ENCODE measurements around the gene SALL1. TPM values are rescaled to one million over a fixed set of nuclear protein-coding genes. Genes with fewer than 3 reads are reported as not detected.

SALL1 gene
- total and polyA plus RNA-seq, 4 experiments from 2014 or later: not detected

GRCh38 chr16:51146256-51146924, 4.7 kb downstream of the SALL1 start:
- no peak overlapping the region for H3K27ac Mint-ChIP-seq
- POLR2A ChIA-PET (ENCODE audit: partially characterized antibody): no interaction called here

GRCh38 chr16:51144203-51144602, 6.9 kb downstream of the SALL1 start:
- ChIA-PET CTCF (ENCODE audit: partially characterized antibody) (no interaction called here), POLR2A (ENCODE audit: partially characterized antibody) (no interaction called here)
- no peak overlapping the region for H3K4me3 Mint-ChIP-seq
- peaks cover 0 to 10% (median 0%) of the 10 kb centered on the region in 8 donors for H3K9me3 Mint-ChIP-seq
- no peak for DNase-seq
- Histone ChIP-seq H3K9me3 (ENCODE audit: control insufficient read depth in 1 of 2, low read length in 2 of 2) (no peaks in the 10 kb centered on the region), H3K36me3 (ENCODE audit: insufficient read depth, low read length) (no peaks in the 10 kb centered on the region), H3K4me1 (ENCODE audit: insufficient read depth, low read length) (no peaks in the 10 kb centered on the region), H3K27ac (ENCODE audit: low read depth, low read length) (no peak overlapping the region), H3K27me3 (ENCODE audit: insufficient read depth, low read length) (peaks cover 7% of the 10 kb centered on the region), H3K4me3 (ENCODE audit: low read length in 2 of 2) (no peak overlapping the region)
- H3K36me3 Mint-ChIP-seq: no peaks in the 10 kb centered on the region
- H3K27me3 Mint-ChIP-seq: peaks cover 19 to 20% of the 10 kb centered on the region in 2 donors
- H3K4me1 Mint-ChIP-seq: no peaks in the 10 kb centered on the region
- intact Hi-C loops (cut with micrococcal nuclease): no loop called here
- H3K27ac Mint-ChIP-seq: no peak overlapping the region

More at GRCh38 chr16:51146256-51146924, 4.7 kb downstream of the SALL1 start:
- no peak overlapping the region for H3K4me3 Mint-ChIP-seq
- H3K9me3 Mint-ChIP-seq: peaks cover 0 to 8% (median 0%) of the 10 kb centered on the region in 8 donors
- intact Hi-C loops (cut with micrococcal nuclease): no loop called here
- H3K27me3 Mint-ChIP-seq: peaks cover 22 to 24% of the 10 kb centered on the region in 2 donors
- H3K36me3 Mint-ChIP-seq: no peaks in the 10 kb centered on the region
- Histone ChIP-seq H3K9me3 (ENCODE audit: control insufficient read depth in 1 of 2, low read length in 2 of 2) (no peaks in the 10 kb centered on the region), H3K4me1 (ENCODE audit: insufficient read depth, low read length) (no peaks in the 10 kb centered on the region), H3K4me3 (ENCODE audit: low read length in 2 of 2) (no peak overlapping the region), H3K27me3 (ENCODE audit: insufficient read depth, low read length) (peaks cover 7% of the 10 kb centered on the region), H3K27ac (ENCODE audit: low read depth, low read length) (no peak overlapping the region), H3K36me3 (ENCODE audit: insufficient read depth, low read length) (no peaks in the 10 kb centered on the region)
- DNase-seq: no peak
- no peaks in the 10 kb centered on the region for H3K4me1 Mint-ChIP-seq
- CTCF ChIA-PET (ENCODE audit: partially characterized antibody): no interaction called here

- Histone ChIP-seq H3K9me3 (ENCODE audit: control insufficient read depth in 1 of 2, low read length in 2 of 2) (no peaks in the 10 kb centered on the region), H3K36me3 (ENCODE audit: insufficient read depth, low read length) (no peaks in the 10 kb centered on the region), H3K4me3 (ENCODE audit: low read length in 2 of 2) (no peak overlapping the region), H3K27me3 (ENCODE audit: insufficient read depth, low read length) (peaks cover 7% of the 10 kb centered on the region), H3K27ac (ENCODE audit: low read depth, low read length) (no peak overlapping the region), H3K4me1 (ENCODE audit: insufficient read depth, low read length) (no peaks in the 10 kb centered on the region)
- peaks cover 12 to 15% of the 10 kb centered on the region in 2 donors for H3K27me3 Mint-ChIP-seq
- no peak for DNase-seq
- ChIA-PET POLR2A (ENCODE audit: partially characterized antibody) (no interaction called here), CTCF (ENCODE audit: partially characterized antibody) (no interaction called here)
- H3K36me3 Mint-ChIP-seq: no peaks in the 10 kb centered on the region
- intact Hi-C loops (cut with micrococcal nuclease): no loop called here
- H3K9me3 Mint-ChIP-seq: peaks cover 0 to 5% (median 0%) of the 10 kb centered on the region in 8 donors
- H3K4me1 Mint-ChIP-seq: no peaks in the 10 kb centered on the region
- no peak overlapping the region for H3K4me3 Mint-ChIP-seq
- no peak overlapping the region for H3K27ac Mint-ChIP-seq
Observed at GRCh38 chr16:51143196-51143977, 7.7 kb downstream of the SALL1 start.

- no peaks in the 10 kb centered on the region for H3K36me3 ChIP-seq (ENCODE audit: insufficient read depth, low read length)
- H3K4me1 Mint-ChIP-seq: no peaks in the 10 kb centered on the region
- peaks cover 0 to 5% (median 0%) of the 10 kb centered on the region in 8 donors for H3K9me3 Mint-ChIP-seq
- H3K4me3 ChIP-seq (ENCODE audit: low read length in 2 of 2): no peak overlapping the region
- H3K27me3 ChIP-seq (ENCODE audit: insufficient read depth, low read length): no peaks in the 10 kb centered on the region
- no peak overlapping the region for H3K4me3 Mint-ChIP-seq
- H3K4me1 ChIP-seq (ENCODE audit: insufficient read depth, low read length): no peaks in the 10 kb centered on the region
- intact Hi-C loops (cut with micrococcal nuclease): no loop called here
- ChIA-PET CTCF (ENCODE audit: partially characterized antibody) (no interaction called here), POLR2A (ENCODE audit: partially characterized antibody) (no interaction called here)
- no peak overlapping the region for H3K27ac ChIP-seq (ENCODE audit: low read depth, low read length)
- H3K27me3 Mint-ChIP-seq: peaks cover 2 to 6% of the 10 kb centered on the region in 2 donors
- no peaks in the 10 kb centered on the region for H3K36me3 Mint-ChIP-seq
- no peak for DNase-seq
- H3K9me3 ChIP-seq (ENCODE audit: control insufficient read depth in 1 of 2, low read length in 2 of 2): no peaks in the 10 kb centered on the region
- no peak overlapping the region for H3K27ac Mint-ChIP-seq
Observed at GRCh38 chr16:51141541-51141940, 9.5 kb downstream of the SALL1 start.

GRCh38 chr16:51141106-51141505, 10.0 kb downstream of the SALL1 start:
- Mint-ChIP-seq H3K9me3 (peaks cover 0 to 5% (median 0%) of the 10 kb centered on the region in 8 donors), H3K36me3 (no peaks in the 10 kb centered on the region), H3K27me3 (peaks cover 0 to 2% of the 10 kb centered on the region in 2 donors), H3K4me1 (no peaks in the 10 kb centered on the region), H3K27ac (no peak overlapping the region), H3K4me3 (no peak overlapping the region)
- no peaks in the 10 kb centered on the region for H3K9me3 ChIP-seq (ENCODE audit: control insufficient read depth in 1 of 2, low read length in 2 of 2)
- CTCF ChIA-PET (ENCODE audit: partially characterized antibody): no interaction called here
- intact Hi-C loops (cut with micrococcal nuclease): no loop called here
- no peak overlapping the region for H3K4me3 ChIP-seq (ENCODE audit: low read length in 2 of 2)
- H3K27ac ChIP-seq (ENCODE audit: low read depth, low read length): no peak overlapping the region
- no peak for DNase-seq
- no peaks in the 10 kb centered on the region for H3K27me3 ChIP-seq (ENCODE audit: insufficient read depth, low read length)
- no peaks in the 10 kb centered on the region for H3K36me3 ChIP-seq (ENCODE audit: insufficient read depth, low read length)
- no peaks in the 10 kb centered on the region for H3K4me1 ChIP-seq (ENCODE audit: insufficient read depth, low read length)
- POLR2A ChIA-PET (ENCODE audit: partially characterized antibody): no interaction called here

- H3K36me3 ChIP-seq (ENCODE audit: insufficient read depth, low read length): no peaks in the 10 kb centered on the region
- ChIA-PET POLR2A (ENCODE audit: partially characterized antibody) (no interaction called here), CTCF (ENCODE audit: partially characterized antibody) (no interaction called here)
- Mint-ChIP-seq H3K4me1 (no peaks in the 10 kb centered on the region), H3K9me3 (peaks cover 0 to 5% (median 2%) of the 10 kb centered on the region in 8 donors), H3K4me3 (no peak overlapping the region), H3K27ac (no peak overlapping the region), H3K36me3 (no peaks in the 10 kb centered on the region), H3K27me3 (peaks cover under 1 to 7% of the 10 kb centered on the region in 2 donors)
- no peak for DNase-seq
- no peak overlapping the region for H3K27ac ChIP-seq (ENCODE audit: low read depth, low read length)
- no peaks in the 10 kb centered on the region for H3K4me1 ChIP-seq (ENCODE audit: insufficient read depth, low read length)
- H3K27me3 ChIP-seq (ENCODE audit: insufficient read depth, low read length): no peaks in the 10 kb centered on the region
- intact Hi-C loops (cut with micrococcal nuclease): no loop called here
- no peaks in the 10 kb centered on the region for H3K9me3 ChIP-seq (ENCODE audit: control insufficient read depth in 1 of 2, low read length in 2 of 2)
- H3K4me3 ChIP-seq (ENCODE audit: low read length in 2 of 2): no peak overlapping the region
Observed at GRCh38 chr16:51140112-51140511, 11.0 kb downstream of the SALL1 start.

- DNase-seq: no peak
- H3K27me3 Mint-ChIP-seq: peaks cover 2 to 8% of the 10 kb centered on the region in 2 donors
Observed at GRCh38 chr16:51139568-51139967, 11.5 kb downstream of the SALL1 start.

More at GRCh38 chr16:51139568-51139967, 11.5 kb downstream of the SALL1 start:
- H3K36me3 ChIP-seq (ENCODE audit: insufficient read depth, low read length): no peaks in the 10 kb centered on the region
- no peaks in the 10 kb centered on the region for H3K36me3 Mint-ChIP-seq
- intact Hi-C loops (cut with micrococcal nuclease): no loop called here
- H3K27ac Mint-ChIP-seq: no peak overlapping the region
- ChIA-PET POLR2A (ENCODE audit: partially characterized antibody) (no interaction called here), CTCF (ENCODE audit: partially characterized antibody) (no interaction called here)
- H3K27me3 ChIP-seq (ENCODE audit: insufficient read depth, low read length): no peaks in the 10 kb centered on the region
- H3K4me3 ChIP-seq (ENCODE audit: low read length in 2 of 2): no peak overlapping the region
- H3K9me3 Mint-ChIP-seq: peaks cover 0 to 6% (median 3%) of the 10 kb centered on the region in 8 donors
- no peak overlapping the region for H3K27ac ChIP-seq (ENCODE audit: low read depth, low read length)
- no peaks in the 10 kb centered on the region for H3K4me1 ChIP-seq (ENCODE audit: insufficient read depth, low read length)
- H3K9me3 ChIP-seq (ENCODE audit: control insufficient read depth in 1 of 2, low read length in 2 of 2): no peaks in the 10 kb centered on the region
- no peak overlapping the region for H3K4me3 Mint-ChIP-seq
- H3K4me1 Mint-ChIP-seq: no peaks in the 10 kb centered on the region
